HK-2 (cell line): ENCODE measurements around the gene PPM1M.

Experiments
- DNase-seq: peaks from one replicate; pipeline ENCODE4 v3.0.0-alpha.2; 2018; ENCODE audit not compliant: unreplicated experiment

The PPM1M gene

DNA sequence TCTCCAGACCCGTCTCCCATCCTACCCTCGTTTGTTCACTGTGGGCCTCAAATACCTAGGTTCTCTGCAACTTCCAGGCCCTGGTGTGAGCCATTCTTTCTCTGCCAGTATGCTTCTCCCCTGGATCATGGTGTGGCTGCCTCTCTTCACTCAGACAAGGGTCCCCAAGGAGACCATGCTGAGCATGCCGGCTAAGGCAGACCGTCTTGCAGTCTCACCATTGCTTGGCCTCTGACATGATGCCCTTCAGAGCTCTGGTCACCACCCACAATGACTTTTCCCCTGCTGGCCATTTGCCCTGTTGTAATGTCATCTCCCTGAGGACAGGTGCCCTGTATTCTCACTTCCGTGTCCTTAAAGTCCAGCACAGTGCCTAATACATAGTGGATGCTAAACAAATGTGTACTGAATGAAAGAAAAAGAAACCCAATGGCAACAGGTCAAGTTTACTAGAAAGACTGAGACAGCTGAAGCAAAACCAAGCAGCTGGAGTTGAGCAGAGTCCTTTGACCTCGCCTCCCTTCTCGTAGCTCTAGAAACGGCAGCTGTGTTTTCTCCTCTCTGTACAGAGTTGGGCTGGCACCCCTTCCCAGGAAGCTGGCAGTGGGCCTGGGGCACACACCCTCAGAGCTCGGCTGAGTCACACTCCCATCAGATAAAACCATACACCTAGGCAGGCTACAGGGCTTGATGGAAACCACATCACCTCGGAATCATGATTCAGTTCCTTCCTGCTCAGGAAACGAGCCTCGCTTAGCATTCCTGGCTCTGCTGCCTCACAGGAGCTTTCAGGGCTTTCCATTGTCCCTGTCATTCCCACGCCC lies 28.8 kb upstream of the PPM1M start:
- peak; percentile 38 for DNase-seq

DNA sequence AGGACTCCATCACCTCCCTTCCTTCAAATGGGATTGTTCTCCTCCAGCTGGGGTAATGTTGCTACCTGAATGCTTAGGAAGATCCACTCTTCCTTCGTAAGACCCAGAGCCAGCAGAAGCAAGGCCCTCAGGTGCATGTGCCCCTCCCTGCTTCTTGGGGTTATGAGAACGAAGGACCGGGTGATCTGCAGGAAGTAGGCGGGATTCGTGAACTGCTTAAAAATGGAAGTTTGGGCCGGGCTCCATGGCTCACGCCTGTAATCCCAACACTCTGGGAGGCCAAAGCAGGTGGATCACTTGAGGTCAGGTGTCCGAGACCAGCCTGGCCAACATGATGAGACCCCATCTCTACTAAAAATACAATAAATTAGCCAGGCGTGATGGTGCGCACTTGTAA lies 28.2 kb upstream of the PPM1M start:
- DNase-seq = no peak

DNA sequence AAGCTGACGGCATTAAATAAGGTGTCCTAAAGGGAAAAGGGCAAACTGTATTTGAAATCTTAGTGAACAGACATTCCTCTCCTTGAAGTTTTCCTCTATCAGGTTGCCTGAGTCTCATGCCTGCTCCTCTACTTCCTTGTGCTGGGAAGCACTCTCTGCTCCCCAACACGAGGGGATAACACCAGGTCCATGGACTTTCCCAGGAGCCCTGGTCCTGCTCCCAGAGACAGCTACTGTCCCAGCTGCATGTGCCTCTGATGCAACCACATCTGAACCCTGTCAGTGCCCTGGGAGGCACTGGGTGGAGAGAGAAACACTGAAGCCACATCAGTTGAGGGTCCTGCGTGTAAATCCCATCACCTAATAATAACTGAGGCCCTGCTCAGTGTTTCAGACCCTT lies 27.5 kb upstream of the PPM1M start:
- DNase-seq = no peak

DNA sequence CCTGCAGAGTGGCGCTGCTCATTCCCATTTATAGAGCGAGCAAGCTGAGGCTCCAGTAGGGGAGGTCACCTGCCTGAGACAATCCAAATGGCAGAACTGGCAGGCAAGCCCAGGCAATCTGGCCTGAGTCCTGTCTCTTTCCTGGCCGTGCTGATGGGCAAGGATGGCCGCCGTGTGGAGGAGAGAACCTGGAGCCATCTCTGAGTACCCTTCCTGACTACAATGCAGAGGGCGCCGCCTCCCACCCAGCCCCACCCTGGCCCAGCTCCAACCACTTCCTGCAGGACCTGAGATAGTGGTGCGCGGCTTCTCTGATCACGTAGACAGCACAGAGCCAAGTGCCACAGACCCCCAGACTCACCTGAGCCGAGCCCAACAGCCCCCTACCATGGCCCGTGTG lies 27.1 kb upstream of the PPM1M start:
- DNase-seq = no peak

DNA sequence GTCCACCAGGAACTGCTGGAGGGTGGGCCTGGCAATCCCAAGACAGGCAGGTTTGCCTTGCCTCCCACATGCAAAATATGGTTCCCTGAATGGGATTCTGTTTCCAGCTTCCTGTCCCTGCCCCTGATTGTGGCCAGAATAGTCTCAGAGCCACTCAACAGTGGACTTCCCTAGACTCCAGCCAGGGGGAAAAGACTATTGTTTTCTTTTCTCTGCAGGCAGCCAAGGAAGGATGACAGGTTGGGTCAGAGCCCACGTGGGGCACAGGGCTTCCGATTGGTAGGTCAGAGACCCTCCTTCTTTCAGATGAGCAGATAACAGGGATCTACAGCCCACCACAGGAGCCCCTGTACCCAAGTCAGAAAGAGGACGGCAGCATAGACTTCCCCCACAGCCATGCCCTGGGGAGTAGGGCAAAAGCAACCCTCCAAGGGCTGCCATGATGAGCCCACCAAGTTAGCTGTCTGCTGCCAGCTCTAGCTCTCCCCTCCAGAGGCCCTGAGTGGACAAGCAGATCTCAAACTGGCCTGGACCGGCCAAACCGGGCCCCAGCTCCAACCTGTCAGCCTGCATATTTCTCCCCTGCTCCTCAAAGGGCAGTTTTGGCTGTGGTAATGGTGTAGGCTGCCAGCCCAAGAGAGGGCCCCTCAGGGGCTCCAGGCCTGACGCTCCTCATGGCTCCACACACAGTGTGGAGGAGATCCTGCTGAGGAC lies 26.5 kb upstream of the PPM1M start:
- DNase-seq = no peak

DNA sequence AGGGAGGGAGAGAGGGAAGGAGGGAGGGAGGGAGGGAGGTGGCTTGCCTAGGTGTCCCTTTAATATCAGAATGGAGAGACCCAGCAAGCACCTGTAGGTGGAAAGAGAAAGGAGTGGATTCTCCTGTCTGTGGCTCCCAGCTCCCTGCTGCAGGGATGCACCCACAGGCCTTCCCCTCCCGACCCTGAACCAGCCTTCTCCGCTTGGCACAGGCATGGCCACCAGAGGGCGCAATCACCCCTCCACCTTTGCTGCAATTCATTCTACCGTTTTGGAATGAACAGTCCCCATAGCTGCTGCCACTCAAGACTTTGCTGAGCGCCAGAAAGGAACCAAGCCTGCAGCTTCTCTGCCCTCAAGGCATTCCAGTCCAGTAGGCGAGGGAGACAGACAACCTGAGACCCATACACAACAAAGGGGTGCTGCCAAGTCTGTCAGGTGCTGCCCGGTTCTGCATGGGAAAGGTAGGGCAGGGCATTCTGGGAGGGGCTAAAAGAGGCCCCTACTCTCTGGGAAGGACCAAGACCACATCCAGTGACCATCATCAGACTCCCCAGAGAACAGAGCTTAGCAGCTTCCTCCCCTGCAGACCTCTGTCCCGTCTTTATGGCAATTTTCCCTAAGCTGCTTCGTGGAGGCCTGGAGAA lies 25.1 kb upstream of the PPM1M start:
- peak; percentile 80 for DNase-seq

DNA sequence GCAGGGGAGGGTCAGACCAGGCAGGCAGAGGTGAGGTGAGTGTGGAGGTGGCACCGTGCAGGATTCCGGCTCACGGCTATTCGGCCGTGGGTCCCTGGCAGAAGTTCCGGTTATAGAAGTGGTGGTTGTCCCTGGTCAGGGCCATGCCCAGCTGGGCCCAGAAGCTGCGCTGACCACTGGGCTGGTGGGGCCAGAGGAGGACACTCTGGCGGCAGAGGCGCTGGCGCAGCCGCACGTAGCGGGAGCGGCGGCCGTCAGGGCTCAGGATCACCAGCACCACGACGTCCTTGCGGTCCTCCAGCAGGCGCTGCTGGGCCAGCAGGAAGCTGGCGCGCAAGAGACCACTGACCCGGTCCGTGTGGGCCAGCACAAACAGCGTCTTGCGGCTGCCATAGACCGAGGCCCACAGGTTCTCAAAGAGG lies 24.4 kb upstream of the PPM1M start:
- DNase-seq = no peak

DNA sequence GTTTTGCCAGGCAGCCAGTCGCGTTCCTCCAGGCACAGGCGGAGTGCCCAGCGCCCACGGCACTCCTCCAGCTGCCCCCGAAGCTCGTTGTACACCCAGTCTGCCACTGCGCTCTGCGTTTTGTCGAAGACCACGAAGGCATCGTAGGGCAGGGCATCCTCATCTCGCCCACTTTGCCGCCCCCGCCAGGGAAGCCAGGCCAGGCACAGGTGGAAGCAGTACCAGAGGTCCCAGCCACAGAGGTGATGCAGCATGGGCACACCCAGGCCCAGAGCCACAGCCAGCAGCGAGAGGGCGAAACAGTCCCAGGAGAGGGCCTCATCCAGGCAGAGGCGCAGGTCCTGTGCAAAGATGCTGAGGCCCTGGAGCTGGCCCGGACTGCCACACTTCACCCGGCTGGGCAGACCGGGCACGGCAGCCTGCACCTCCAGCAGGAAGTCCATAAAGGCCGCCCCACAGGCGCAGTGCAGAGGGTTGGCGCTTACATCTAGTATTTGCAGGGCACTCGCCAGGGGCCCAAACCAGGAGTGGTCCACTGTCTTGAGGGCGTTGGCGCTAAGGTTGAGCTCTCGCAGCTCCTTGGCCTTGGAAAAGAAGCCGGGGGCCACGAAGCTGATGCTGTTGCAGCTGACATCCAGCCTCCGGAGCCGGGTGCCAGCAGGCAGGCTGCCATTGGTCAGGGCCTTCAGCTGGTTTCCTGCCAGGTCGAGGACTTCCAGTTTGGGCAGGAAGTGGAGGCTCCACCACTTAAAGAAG lies 23.8 kb upstream of the PPM1M start:
- DNase-seq = no peak

DNA sequence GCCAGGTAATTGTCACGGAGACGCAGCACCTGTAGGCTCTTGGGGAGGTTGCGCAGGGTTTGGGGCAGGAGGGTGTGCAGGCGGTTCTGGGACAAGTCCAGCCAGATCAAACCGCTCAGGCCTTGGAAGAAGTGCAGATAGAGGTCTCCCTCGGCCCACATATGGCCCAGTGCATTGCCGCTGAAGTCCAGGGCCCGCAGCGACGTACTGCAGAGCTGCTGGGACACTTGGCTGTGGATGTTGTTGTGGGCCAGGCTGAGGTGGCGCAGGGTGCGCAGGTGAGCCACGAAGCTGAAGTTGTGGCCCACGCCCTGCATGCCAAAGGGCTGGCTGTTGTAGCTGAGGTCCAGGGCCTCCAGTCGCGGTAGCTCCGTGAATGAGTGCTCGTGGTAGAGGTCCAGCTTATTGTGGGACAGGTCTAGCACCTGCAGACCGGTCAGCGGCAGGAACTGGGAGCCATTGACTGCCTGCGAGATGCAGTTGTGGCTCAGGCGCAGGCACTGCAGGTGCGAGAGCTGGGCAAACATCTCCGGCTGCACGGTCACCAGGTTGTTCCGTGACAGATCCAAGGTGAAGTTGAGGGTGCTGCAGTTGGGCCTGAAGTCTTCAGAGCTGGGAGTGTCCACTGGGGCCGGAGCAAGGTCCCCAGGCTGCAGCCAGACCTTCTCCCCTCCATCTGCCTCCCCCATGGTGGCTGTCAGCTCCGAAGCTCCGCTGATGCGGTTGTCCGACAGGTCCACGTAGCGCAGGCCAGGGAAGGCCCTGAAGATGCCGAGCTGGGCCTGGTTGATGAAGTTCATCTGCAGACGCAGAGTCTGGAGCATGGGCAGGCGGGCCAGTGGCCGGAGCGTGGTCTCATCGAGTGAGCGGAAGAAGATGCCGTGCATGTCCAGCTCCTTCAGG lies 23.0 kb upstream of the PPM1M start:
- DNase-seq = no peak

DNA sequence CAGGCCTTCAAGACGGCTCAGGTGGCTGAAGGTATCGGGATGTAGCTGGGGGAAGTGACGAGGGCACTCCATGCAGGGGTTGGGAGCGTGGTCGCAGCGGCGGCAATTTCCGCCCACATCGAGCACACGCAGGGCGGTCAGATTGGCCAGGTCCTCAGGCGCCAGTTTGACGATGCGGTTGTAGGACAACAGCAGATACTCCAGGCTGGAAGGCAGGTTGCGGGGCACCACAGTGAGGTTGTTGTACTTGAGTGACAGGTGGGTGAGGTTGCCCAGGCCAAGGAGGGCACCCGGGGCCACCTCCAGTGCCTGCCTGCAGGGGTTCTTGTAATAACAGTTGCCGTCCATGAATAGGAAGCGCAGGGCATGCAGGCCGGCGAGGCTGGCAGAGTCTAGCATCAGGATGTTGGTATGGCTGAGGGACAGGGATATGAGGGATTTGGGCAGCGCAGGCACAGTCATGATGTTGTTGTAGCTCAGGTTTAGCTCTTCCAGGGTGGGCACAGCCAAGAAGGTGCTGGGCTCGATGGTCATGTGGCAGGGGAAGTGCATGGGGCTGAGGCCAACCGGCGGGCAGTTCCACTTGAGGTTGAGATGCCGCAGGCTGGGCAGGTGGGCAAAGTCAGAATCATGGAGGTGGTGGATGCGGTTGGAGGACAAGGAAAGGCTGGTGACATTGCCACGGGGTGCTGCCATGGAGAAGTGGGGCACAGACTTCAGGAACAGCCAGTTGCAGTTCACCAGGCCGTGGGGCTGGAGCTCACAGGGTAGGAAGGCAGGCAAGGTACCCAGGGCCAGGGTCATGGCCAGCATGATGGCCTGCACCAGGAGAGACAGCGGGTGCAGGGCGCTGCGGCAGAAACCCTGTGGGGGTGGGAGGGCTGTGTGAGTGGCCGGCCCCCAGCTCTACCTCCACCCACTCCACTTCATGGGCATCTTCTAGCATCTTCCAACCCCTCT lies 21.8 kb upstream of the PPM1M start:
- DNase-seq = no peak

DNA sequence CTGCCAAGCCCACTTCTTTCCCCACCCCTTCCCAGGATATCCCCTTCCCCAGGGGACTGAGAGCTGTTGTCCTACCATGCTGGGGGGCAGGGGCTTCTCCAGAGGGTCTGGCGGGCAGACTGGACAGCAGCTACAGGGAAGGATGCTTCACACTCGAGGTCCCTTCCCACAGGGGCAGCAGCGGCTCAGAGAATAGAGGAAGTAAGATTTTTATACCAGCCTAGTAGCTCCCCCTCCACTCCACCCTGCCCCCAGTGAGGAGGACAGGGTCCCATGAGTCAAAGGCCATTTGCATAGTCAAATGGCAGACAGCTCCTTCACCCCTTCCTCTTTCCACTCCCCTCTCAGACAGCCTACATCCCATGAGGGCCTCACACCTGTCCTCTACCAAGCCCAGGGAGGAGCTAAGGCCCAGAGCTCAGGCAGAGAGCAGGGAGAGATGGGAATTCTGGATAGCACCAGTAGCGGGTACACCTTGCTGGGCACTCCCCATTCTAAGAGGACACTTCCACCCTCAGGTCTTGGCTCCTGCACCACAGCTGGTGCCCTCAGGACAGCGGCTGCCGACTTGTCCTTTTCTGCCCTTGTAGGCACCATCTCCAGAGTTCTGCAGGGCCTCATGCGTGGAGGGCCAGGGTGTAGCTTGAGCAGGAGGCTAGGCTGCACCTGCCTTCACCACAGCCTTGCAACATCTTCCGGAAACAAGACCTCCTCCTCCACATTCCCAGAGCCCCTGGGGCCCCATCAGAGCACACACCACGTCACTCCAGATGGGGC lies 19.9 kb upstream of the PPM1M start, which contains the start of gene TLR9:
Gene TLR9 (minus strand): TSS at position 194 of the 777 bp plus-strand sequence. CDS start 116 bp downstream, at position 78.
- no peak for DNase-seq

DNA sequence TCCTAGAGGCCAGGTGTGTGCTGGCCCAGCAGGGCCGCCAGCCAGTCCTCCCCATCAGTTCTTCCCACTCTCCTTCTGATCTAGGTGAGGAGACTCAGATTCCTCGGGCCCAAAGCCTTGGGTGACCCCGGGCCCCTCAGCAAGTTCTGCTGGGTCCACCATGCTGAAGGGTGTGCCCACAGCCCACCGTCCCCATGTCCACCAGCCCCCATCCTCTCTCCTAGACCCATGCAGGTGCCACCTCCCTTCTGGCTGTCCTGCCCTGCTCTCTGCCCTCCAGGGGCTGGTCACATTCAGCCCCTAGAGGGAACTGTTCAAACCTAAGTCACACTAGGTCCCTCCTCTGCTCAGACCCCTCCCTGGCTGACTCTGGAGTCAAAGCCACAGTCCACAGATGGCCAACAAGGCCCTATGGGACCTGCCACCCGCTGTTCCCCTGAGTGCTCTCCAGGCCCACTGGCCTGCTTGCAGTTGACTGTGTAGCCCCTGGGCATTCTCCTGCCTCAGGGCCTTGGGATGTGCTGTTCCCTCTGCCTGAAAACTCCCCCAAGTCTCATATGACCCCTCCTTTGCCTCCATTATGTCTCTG lies 19.2 kb upstream of the PPM1M start:
- no peak for DNase-seq

DNA sequence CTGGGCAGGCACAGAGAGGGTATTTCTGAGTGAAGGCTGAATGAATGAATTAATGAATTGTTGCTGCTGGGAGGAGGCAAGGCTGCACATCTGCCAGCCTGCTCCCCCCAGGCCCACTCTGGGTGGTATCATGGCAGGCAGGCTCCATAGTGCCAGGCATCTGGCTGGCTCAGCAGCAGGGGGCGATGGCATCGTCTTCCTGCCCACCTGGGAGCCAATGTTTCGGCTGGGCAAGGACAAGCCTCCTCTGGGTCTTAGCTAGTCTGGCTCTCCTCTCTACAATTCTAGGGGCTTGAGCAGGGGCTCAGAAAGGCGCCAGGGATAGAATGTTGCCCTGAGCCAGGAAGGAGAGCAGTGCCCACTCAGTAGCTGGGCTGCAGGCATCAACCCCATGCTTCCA lies 18.4 kb upstream of the PPM1M start:
- DNase-seq = no peak

DNA sequence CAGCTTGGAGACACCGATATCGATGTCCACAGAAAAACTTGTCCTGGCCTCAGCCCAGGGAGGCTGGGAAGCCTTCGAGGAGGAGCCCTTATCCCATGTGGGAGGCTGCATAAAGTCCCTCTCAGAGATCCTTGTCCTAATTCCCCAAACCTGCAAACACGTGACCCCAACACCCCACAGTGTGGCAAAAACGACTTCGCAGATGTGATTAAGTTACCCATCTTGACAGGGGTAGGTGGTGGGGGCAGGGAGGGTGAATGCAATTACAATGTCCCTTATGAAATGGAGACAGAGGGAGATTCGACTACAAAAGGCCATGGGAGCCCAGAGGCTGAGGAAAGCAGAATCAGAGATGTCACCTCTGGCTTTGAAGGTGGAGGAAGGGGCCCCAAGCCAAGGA lies 17.8 kb upstream of the PPM1M start:
- no peak for DNase-seq

DNA sequence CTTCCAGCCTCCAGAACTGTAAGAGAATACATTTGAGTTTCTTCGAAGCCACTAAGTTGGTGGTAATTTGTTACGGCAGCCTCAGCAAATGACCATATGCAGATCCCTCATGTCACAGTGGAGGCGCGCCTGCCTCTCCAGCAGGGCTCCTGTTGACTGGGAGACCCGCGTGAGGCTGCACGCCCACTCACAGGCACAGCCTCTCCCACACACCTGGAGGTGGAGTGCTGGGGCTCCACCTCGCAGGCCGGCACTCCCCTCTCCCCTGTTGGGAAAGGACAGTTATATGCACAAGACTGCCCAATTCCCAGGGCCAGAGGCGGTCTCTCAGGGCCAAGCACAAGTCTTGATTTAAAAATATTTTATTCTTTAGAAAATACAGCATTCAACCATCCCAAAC lies 17.3 kb upstream of the PPM1M start:
- no peak for DNase-seq

DNA sequence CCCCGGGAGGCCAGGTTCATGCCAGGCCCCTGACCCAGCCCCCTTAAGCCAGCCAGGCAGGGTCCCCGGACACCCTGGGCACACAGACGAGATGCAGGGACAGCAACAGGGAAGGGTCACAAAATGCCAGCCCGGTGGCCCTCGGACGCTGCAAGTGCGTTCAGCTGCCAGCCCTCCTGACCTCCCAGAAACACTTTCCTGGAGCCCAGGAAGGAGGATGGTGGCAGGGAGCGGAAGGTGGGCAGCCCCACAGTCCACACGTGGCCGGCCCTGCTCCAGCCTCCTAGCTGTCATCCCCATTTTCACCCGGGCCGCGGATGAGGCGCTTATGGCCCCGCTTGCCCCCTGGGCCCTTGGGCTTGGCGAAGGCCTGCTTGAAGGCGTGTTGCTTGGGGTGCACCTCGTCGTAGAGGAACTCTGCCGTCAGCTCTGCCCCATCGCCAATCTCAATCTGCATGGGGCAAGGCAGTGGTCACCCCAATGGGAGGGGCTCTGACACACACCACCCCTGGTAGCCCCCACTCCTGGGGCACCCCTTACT lies 16.7 kb upstream of the PPM1M start:
- DNase-seq = no peak

DNA sequence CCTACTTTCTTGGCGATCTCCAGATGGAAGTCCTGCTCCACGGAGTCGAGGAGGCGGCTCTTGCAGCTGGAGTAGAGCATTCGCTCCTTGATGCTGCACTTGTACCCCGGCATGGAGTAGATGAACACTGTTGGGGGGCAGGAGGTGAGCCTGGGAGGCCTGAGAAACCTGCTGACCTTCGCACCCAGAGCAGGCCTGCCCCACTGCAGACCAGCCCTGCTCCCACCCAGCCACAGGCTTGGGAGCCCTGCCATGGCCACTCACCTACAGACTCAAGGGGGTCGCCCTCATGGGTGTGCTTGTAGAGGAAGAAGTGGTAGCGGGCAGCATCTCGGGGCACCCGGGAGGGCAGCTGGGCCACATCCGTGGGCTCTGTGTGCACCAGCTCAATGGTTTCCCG lies 15.9 kb upstream of the PPM1M start:
- no peak for DNase-seq

DNA sequence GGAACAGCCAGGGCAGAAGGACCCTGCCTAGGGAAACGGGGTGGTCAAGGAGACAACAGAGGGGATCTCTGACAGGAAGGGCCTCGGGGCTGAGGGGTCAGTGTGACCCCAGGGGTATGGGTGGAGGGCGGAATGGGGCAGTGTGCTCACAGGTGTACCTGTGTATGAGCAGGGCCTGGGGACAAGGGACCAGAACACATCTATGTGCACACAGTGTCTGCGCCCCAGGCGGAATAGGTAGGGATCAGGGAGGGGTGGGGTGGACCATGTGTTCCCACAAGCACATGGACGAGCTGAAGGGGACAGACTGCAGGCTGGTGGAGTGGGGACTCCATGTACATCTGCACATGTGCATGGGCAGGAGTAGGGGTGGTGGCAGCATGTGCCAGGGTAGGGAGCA lies 15.1 kb upstream of the PPM1M start:
- DNase-seq = no peak
